Measurements from ENCODE around the gene TSFM. TPM values are rescaled to one million over a fixed set of nuclear protein-coding genes. Genes with fewer than 3 reads are reported as not detected.

Gene TSFM
- total and polyA plus RNA-seq, 2 of the 13 experiments (the other 11 are each of a cell fraction or from before 2014, with no cell fraction given): 29.8 to 68.3 TPM

- TF ChIP-seq ZNF138 (CRISPR knock-in tag; IDR thresholded peaks at IDR 0.05; ENCODE audit: low read depth) (no peak; the same call in 1 of the 2 replicates), ZNF574 (CRISPR knock-in tag; IDR thresholded peaks at IDR 0.05) (no peak; the same call in 1 of the 2 replicates), ZNF674 (CRISPR knock-in tag; IDR thresholded peaks at IDR 0.05; ENCODE audit: low read depth) (0 out of 2 replicates have a peak, but pooled peaks have one; percentile 23), SALL2 (CRISPR knock-in tag; IDR thresholded peaks at IDR 0.05) (peak; percentile 38), ZNF274 (CRISPR knock-in tag; IDR thresholded peaks at IDR 0.05) (no peak; the same call in 1 of the 2 replicates), ZNF660 (CRISPR knock-in tag; IDR thresholded peaks at IDR 0.05; ENCODE audit: borderline replicate concordance, low read depth) (no peak), SMAD9 (CRISPR knock-in tag; IDR thresholded peaks at IDR 0.05) (no peak), GLMP (CRISPR knock-in tag; IDR thresholded peaks at IDR 0.05; ENCODE audit: borderline replicate concordance) (no peak), TCF7 (IDR thresholded peaks at IDR 0.05; ENCODE audit: low read depth) (no peak), SALL1 (CRISPR knock-in tag; IDR thresholded peaks at IDR 0.05) (peak; percentile 36; the same call in 1 of the 2 replicates), ZNF580 (CRISPR knock-in tag; IDR thresholded peaks at IDR 0.05; ENCODE audit: borderline replicate concordance, low read depth) (0 out of 2 replicates have a peak, but pooled peaks have one; percentile 23), HNRNPL (IDR thresholded peaks at IDR 0.05; ENCODE audit: low read depth, low read length) (no peak), ZFP90 (CRISPR knock-in tag; IDR thresholded peaks at IDR 0.05; ENCODE audit: borderline replicate concordance) (peak; percentile 42; the same call in 1 of the 2 replicates), NR2F6 (IDR thresholded peaks at IDR 0.05) (no peak; the same call in 1 of the 2 replicates), NR2F6 (CRISPR knock-in tag; IDR thresholded peaks at IDR 0.05) (peak; percentile 77), ZSCAN12 (CRISPR knock-in tag; IDR thresholded peaks at IDR 0.05) (no peak), ZNF441 (CRISPR knock-in tag; IDR thresholded peaks at IDR 0.05; ENCODE audit: borderline replicate concordance) (0 out of 2 replicates have a peak, but pooled peaks have one; percentile 14), ATF3 (CRISPR knock-in tag; IDR thresholded peaks at IDR 0.05) (peak; percentile 76), ZNF577 (CRISPR knock-in tag; IDR thresholded peaks at IDR 0.05; ENCODE audit: borderline replicate concordance, low read depth) (no peak)
Measured at GRCh38 chr12:57845478-57846284, 63.1 kb downstream of the TSFM start (continued).
